ENCODE data around the gene NWD2. TPM values are rescaled to one million over a fixed set of nuclear protein-coding genes. Genes with fewer than 3 reads are reported as not detected.

The NWD2 gene
- total and polyA plus RNA-seq, 2 experiments from 2014 or later: 0.33 TPM; not detected in 1

- Histone ChIP-seq H3K27me3 (no peaks in the 10 kb centered on the region), H3K79me2 (no peaks in the 10 kb centered on the region), H3K4me1 (ENCODE audit: insufficient read depth) (peaks cover 16% of the 10 kb centered on the region), H2AFZ (no peak overlapping the region), H3K9me2 (replicated peaks; ENCODE audit: insufficient read depth) (no peaks in the 10 kb centered on the region), H3K9me3 (ENCODE audit: low read depth) (no peaks in the 10 kb centered on the region), H3K4me3 (no peak overlapping the region), H3K4me2 (peak overlapping the region; percentile 34), H3K27ac (peak overlapping the region; percentile 39), H4K20me1 (ENCODE audit: insufficient read depth, poor library complexity, severe bottlenecking) (no peaks in the 10 kb centered on the region), H3K36me3 (replicated peaks; ENCODE audit: insufficient read depth, low read depth) (no peaks in the 10 kb centered on the region)
- 60% methylated on average over 2 of the region's 2 CpGs for WGBS (ENCODE audit: low lambda C conversion rate, missing lambda C conversion rate)
- DNase-seq (ENCODE audit: low spot score): no peak
- TF ChIP-seq, protein P1, sequence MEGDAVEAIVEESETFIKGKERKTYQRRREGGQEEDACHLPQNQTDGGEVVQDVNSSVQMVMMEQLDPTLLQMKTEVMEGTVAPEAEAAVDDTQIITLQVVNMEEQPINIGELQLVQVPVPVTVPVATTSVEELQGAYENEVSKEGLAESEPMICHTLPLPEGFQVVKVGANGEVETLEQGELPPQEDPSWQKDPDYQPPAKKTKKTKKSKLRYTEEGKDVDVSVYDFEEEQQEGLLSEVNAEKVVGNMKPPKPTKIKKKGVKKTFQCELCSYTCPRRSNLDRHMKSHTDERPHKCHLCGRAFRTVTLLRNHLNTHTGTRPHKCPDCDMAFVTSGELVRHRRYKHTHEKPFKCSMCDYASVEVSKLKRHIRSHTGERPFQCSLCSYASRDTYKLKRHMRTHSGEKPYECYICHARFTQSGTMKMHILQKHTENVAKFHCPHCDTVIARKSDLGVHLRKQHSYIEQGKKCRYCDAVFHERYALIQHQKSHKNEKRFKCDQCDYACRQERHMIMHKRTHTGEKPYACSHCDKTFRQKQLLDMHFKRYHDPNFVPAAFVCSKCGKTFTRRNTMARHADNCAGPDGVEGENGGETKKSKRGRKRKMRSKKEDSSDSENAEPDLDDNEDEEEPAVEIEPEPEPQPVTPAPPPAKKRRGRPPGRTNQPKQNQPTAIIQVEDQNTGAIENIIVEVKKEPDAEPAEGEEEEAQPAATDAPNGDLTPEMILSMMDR (IDR thresholded peaks at IDR 0.05; ENCODE audit: poor library complexity): no peak
- TF ChIP-seq EZH2phosphoT487 (IDR thresholded peaks at IDR 0.05; ENCODE audit: low read depth, severe bottlenecking, unreplicated experiment): no peak
- no peak for TF ChIP-seq EZH2 (IDR thresholded peaks at IDR 0.05; ENCODE audit: borderline replicate concordance)
Observed at GRCh38 chr4:37422638-37423037, 178.1 kb downstream of the NWD2 start.

DNA sequence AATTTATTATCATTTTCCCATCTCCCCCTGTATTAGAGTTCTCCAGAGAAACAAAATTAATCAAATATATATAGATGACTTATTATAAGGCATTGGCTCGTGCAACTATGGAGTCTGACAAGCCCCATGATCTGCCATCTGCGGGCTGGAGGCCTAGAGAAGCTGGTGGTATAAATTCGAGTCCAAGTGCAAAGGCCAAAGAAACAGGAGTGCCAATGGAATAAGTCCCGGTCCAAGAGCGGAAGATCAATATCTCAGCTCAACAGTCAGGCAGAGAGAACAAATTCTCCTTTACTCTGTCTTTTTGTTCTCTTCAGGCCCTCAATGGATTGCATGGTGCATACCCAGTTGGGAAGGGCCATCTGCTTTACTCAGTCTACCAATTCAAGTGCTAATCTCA is 178.8 kb downstream of the NWD2 start:
- Histone ChIP-seq H3K9me2 (replicated peaks; ENCODE audit: insufficient read depth) (no peaks in the 10 kb centered on the region), H3K4me1 (ENCODE audit: insufficient read depth) (peaks cover 16% of the 10 kb centered on the region), H3K27me3 (no peaks in the 10 kb centered on the region), H3K4me3 (no peak overlapping the region), H4K20me1 (ENCODE audit: insufficient read depth, poor library complexity, severe bottlenecking) (no peaks in the 10 kb centered on the region), H3K36me3 (replicated peaks; ENCODE audit: insufficient read depth, low read depth) (no peaks in the 10 kb centered on the region), H3K4me2 (no peak overlapping the region), H3K27ac (no peak overlapping the region), H2AFZ (no peak overlapping the region), H3K9me3 (ENCODE audit: low read depth) (no peaks in the 10 kb centered on the region), H3K79me2 (no peaks in the 10 kb centered on the region)
- TF ChIP-seq EZH2phosphoT487 (IDR thresholded peaks at IDR 0.05; ENCODE audit: low read depth, severe bottlenecking, unreplicated experiment) (no peak), EZH2 (IDR thresholded peaks at IDR 0.05; ENCODE audit: borderline replicate concordance) (no peak)
- TF ChIP-seq, protein P1 (IDR thresholded peaks at IDR 0.05; ENCODE audit: poor library complexity): no peak
- DNase-seq (ENCODE audit: low spot score): no peak
- WGBS (ENCODE audit: low lambda C conversion rate, missing lambda C conversion rate): 94% methylated on average over 5 of the region's 5 CpGs

DNA sequence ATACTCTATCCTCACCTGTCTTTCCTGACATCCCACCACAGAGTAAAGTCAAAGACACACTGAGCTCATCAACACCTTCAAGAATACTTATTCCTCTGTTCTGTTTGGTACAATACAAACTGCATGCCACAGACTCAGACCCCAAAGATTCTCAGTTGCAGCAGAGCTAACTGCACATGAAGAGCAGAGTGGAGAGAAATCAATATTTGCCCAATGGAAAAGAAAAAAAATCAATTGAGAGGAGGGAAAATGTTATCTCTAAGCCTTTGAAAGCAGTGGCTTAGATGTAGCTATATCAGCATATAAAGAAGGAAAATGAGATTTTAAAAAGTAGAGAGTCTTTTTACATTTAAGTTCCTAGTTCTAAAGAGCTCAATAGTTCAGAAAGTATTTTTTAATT is 180.2 kb downstream of the NWD2 start:
- no peak overlapping the region for H3K4me3 ChIP-seq
- H3K4me2 ChIP-seq: no peak overlapping the region
- H3K9me2 ChIP-seq (replicated peaks; ENCODE audit: insufficient read depth): no peaks in the 10 kb centered on the region
- DNase-seq (ENCODE audit: low spot score): no peak
- no peak overlapping the region for H3K27ac ChIP-seq
- H3K79me2 ChIP-seq: no peaks in the 10 kb centered on the region
- H3K9me3 ChIP-seq (ENCODE audit: low read depth): no peaks in the 10 kb centered on the region
- no peak overlapping the region for H2AFZ ChIP-seq
- no peaks in the 10 kb centered on the region for H3K36me3 ChIP-seq (replicated peaks; ENCODE audit: insufficient read depth, low read depth)
- H3K27me3 ChIP-seq: no peaks in the 10 kb centered on the region
- no peaks in the 10 kb centered on the region for H4K20me1 ChIP-seq (ENCODE audit: insufficient read depth, poor library complexity, severe bottlenecking)
- TF ChIP-seq, protein P1 (IDR thresholded peaks at IDR 0.05; ENCODE audit: poor library complexity): no peak
- TF ChIP-seq EZH2phosphoT487 (IDR thresholded peaks at IDR 0.05; ENCODE audit: low read depth, severe bottlenecking, unreplicated experiment) (no peak), EZH2 (IDR thresholded peaks at IDR 0.05; ENCODE audit: borderline replicate concordance) (no peak)
- peaks cover 16% of the 10 kb centered on the region for H3K4me1 ChIP-seq (ENCODE audit: insufficient read depth)

DNA sequence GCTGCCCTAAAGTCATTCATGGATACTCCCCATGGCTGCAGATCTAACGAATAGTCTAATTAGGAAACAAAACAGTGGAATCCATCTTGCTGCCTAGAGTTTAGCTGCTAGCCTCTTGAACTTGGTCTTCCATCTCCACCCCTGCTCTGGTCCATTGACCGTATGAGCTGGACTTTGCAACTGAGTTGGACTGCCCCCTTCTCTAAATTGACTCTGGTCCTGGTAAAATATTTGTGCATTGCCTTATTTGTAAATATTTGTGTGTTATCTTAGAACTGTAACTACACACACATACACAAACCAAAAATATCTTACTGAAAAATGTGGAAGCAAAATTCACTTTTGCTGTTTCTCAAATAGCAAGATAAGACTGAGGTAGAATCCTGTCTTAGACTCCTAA is 181.3 kb downstream of the NWD2 start:
- H3K36me3 ChIP-seq (replicated peaks; ENCODE audit: insufficient read depth, low read depth): no peaks in the 10 kb centered on the region
- H3K4me2 ChIP-seq: no peak overlapping the region
- no peak overlapping the region for H3K4me3 ChIP-seq
- H3K9me3 ChIP-seq (ENCODE audit: low read depth): no peaks in the 10 kb centered on the region
- TF ChIP-seq EZH2phosphoT487 (IDR thresholded peaks at IDR 0.05; ENCODE audit: low read depth, severe bottlenecking, unreplicated experiment) (no peak), EZH2 (IDR thresholded peaks at IDR 0.05; ENCODE audit: borderline replicate concordance) (no peak)
- TF ChIP-seq, protein P1 (IDR thresholded peaks at IDR 0.05; ENCODE audit: poor library complexity): no peak
- no peaks in the 10 kb centered on the region for H4K20me1 ChIP-seq (ENCODE audit: insufficient read depth, poor library complexity, severe bottlenecking)
- peaks cover 24% of the 10 kb centered on the region for H3K4me1 ChIP-seq (ENCODE audit: insufficient read depth)
- WGBS (ENCODE audit: low lambda C conversion rate, missing lambda C conversion rate): 85% methylated on average over 2 of the region's 2 CpGs
- no peak overlapping the region for H3K27ac ChIP-seq
- no peaks in the 10 kb centered on the region for H3K27me3 ChIP-seq
- DNase-seq (ENCODE audit: low spot score): no peak
- H3K79me2 ChIP-seq: no peaks in the 10 kb centered on the region
- no peaks in the 10 kb centered on the region for H3K9me2 ChIP-seq (replicated peaks; ENCODE audit: insufficient read depth)
- no peak overlapping the region for H2AFZ ChIP-seq
